SK-N-SH treated with all-trans-retinoic acid at 6 μM for 48 hours (cell line): ENCODE measurements around the gene KRTAP6-2.

Source experiments
- ARNTL ChIP-seq: fragments of 450-650 bp; formaldehyde crosslinking; IDR thresholded peaks from 2 replicates; pipeline ENCODE4 v1.5.0; 2020; ENCODE audit warnings: low read depth, mild to moderate bottlenecking, moderate library complexity, borderline replicate concordance
- CSDC2 ChIP-seq: fragments of 250-450 bp; sonication (Bioruptor Pico); IDR thresholded peaks from 2 replicates; pipeline ENCODE4 v1.5.0; 2020; ENCODE audit warnings: mild to moderate bottlenecking, moderate library complexity
- OSR1 ChIP-seq: fragments of 250-450 bp; sonication (Bioruptor Pico); IDR thresholded peaks from 2 replicates; pipeline ENCODE4 v1.8.0; 2022; ENCODE audit warnings: moderate library complexity, mild to moderate bottlenecking, inconsistent platforms
- PATZ1 ChIP-seq: fragments of 250-450 bp; sonication (Bioruptor Pico); IDR thresholded peaks from 2 replicates; pipeline ENCODE4 v1.8.0; 2020; ENCODE audit warnings: mild to moderate bottlenecking, moderate library complexity, borderline replicate concordance
- POU6F1 ChIP-seq: fragments of 250-450 bp; sonication (Bioruptor Pico); IDR thresholded peaks from 2 replicates; pipeline ENCODE4 v1.8.0; 2021; ENCODE audit warnings: low read depth, mild to moderate bottlenecking, moderate library complexity, borderline replicate concordance
- TCF4 ChIP-seq: fragments of 250-450 bp; sonication (Bioruptor Pico); IDR thresholded peaks from 2 replicates; pipeline ENCODE4 v1.8.0; 2021; ENCODE audit warnings: mild to moderate bottlenecking, moderate library complexity, borderline replicate concordance
- ZFP30 ChIP-seq: fragments of 450-650 bp; formaldehyde crosslinking; IDR thresholded peaks from 2 replicates; pipeline ENCODE4 v1.5.0; 2022; ENCODE audit warnings: mild to moderate bottlenecking, moderate library complexity

- TF ChIP-seq CSDC2 (CRISPR knock-in tag) = no peak
- no peak for TF ChIP-seq OSR1 (CRISPR knock-in tag)
- no peak for TF ChIP-seq PATZ1 (CRISPR knock-in tag)
- TF ChIP-seq ARNTL (CRISPR knock-in tag) = no peak
- no peak for TF ChIP-seq ZFP30 (CRISPR knock-in tag)
- TF ChIP-seq POU6F1 (CRISPR knock-in tag) = no peak
- TF ChIP-seq TCF4 = no peak
Observed at GRCh38 chr21:30598802-30599201, at the start of gene KRTAP6-2.
